HG03442 (cell line): ENCODE data around the gene HPRT1.
"Not testable (repeated sequence)": the region's sequence is repeated elsewhere in the genome, so short reads cannot be mapped to it uniquely, and the experiment has no call there.

Experiments used
- ATAC-seq: cut with Tn5 transposase; IDR thresholded peaks from one replicate; pipeline ENCODE4 v1.9.1; 2021; ENCODE audit warnings: mild to moderate bottlenecking, moderate library complexity; ENCODE audit not compliant: unreplicated experiment

HPRT1 gene

GRCh38 chrX:134460005-134460861, at the start of gene HPRT1:
HPRT1 (plus strand) TSS chrX:134460165; CDS start chrX:134460312, 147 bp downstream.
- ATAC-seq, result peak; percentile 90

GRCh38 chrX:134416087-134416486, 43.9 kb upstream of the HPRT1 start:
- ATAC-seq, result no peak

GRCh38 chrX:134418317-134419113, 41.5 kb upstream of the HPRT1 start:
- no peak for ATAC-seq

- no peak for ATAC-seq
These were observed 40.2 kb upstream of the HPRT1 start for GRCh38 chrX:134419784-134420183.

- ATAC-seq, result no peak
These were observed 36.4 kb upstream of the HPRT1 start for GRCh38 chrX:134423606-134424005.

DNA sequence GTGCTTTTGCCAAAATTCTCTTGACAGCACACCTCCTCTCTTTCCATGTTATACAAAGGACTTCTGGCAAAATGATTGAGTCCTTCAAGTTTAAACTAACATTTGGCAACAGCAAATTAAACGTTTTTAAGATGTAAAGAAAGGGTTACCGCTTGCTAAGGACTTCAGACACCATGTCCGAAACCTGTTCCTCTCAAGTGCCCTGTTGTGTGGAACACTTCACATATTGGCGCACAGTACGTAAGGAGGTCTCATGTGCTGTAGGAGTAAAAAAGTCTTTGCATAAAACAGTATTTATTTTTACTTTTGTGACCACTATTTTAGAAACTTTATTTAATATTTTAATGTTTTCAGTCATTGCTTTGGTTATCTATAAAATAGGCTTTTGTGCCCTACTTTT, 33.7 kb upstream of the HPRT1 start:
- ATAC-seq, result no peak

DNA sequence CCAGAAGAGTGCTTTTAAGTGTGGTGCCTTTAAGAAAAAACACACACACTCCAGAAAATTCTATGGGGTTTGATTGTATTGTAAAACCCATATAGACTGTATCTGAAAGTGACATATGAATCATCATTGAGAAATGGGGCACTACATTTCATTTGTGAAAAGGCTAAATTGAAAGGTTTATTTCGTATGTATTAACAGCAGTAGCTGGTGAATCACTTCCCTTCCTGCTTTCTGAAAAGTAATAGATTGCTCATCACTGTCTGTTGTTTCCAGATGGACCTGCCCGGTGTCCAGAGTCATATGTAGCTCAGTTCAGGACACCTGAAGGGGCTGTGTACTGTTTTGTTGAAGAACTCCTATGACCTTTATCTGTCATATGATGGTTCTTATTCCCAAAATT, 28.1 kb upstream of the HPRT1 start:
- no peak for ATAC-seq

DNA sequence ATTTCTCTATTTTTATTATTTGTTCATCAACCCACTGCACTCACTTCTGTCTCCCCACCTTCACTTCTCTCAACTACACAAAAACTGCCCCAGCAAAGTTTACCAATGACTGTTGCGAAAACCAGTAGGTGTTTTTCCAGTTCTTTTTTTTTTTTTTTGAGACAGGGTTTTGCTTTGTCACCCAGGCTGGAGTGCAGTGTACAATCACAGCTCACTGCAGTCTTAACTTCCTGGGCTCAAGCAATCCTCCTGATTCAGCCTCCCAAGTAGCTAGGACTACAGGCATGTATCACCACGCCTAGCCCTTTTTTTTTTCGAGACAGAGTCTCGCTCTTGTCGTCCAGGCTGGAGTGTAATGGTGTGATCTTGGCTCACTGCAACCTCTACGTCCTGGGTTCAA, 24.1 kb upstream of the HPRT1 start:
- ATAC-seq, result no peak

DNA sequence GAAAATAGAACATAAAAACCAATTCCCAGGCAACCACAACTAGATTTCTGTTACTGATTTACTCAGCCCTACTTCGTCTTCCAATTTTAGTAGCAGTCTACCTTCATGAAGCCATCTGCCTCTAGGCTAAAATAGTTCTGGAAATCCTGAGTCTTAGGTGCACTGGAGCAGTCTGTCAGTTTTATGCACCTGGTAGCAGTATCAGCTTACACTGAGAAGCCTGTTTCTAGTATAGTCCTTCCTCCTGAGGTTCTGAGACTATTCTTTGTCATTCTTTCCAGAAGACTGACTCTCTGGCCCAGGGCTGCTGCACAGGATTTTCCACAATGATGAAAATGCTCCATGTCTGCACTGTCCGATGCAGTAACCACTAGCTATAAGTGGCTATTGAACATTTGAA, 16.9 kb upstream of the HPRT1 start:
- ATAC-seq, result no peak

DNA sequence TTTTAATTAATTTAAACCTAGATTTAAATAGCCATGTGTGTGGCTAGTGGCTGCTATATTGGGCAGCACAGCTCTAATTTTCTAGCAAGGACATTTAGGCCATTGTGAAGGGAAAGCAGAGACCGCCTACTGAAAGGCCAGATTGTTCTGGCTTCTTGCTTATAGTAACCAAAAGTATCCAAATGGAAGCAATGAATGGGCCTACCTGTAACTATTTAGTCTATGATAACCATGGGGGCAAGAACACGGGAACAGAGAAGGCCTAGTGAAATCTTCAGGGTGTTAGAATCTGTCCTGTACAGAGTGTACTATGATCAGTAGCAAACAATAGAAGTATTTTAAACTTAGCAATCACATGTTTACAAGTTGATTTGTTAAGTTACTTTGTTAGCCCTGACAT, 16.5 kb upstream of the HPRT1 start:
- no peak for ATAC-seq

DNA sequence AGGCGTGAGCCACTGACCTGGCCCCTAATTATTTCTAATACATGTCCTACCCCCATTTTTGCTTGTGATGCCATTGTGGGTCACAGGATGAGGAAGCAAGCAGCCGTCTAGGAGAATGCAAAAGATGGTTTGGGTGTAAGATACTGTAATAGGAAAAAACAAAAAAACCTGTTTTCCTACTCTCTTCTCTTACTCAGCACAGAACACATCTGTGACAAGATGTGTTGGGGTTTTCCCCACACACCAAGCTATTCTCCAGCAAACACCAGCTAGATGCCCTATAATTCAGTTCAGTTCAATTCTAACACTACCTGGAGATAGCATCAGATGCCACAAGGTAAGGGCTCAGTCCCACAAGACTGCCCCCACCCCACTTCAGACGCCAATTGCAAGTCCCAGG, 15.3 kb upstream of the HPRT1 start:
- no peak for ATAC-seq

DNA sequence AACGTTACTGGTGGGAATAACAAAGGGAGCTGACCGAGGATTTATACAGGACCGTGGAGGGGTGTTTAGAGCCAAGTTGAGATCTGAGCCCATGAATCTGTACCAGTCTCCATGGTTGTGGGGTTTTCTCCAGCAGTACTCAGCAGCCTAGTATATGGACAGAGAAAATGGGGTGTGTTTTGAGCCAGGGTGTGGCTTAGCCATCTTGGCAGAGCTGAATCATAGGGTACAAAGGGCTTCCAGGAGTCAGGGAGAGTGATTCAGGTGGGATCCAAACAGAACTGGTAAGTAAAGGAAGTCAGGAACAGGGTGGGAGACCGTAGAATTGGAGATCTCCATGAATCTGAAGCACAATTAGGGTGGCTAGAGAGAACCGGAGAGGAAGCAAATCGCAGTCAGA, 7.4 kb upstream of the HPRT1 start:
- ATAC-seq, result no peak

DNA sequence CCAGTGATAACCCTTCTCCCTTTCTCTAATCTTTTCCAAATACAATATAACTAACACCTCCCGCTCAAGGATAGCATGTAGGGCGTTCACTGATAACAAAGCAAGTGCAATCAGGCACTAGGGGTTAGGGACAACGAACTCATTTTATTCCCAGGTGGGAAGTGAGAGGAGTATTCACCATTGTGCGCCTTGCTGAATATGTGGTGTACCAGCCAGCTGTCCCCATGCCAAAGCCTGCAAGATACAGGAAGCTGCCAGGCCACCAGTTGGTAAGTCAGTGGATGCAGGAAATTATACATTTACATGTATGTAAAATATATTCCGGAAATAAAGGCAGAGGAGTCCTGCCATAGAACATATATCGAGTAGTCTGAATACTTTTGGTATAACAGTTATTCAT, 6.3 kb upstream of the HPRT1 start:
- no peak for ATAC-seq

- no peak for ATAC-seq
These were observed 5.5 kb upstream of the HPRT1 start for GRCh38 chrX:134454506-134454905.

GRCh38 chrX:134457708-134458107, 2.3 kb upstream of the HPRT1 start:
- no peak for ATAC-seq

DNA sequence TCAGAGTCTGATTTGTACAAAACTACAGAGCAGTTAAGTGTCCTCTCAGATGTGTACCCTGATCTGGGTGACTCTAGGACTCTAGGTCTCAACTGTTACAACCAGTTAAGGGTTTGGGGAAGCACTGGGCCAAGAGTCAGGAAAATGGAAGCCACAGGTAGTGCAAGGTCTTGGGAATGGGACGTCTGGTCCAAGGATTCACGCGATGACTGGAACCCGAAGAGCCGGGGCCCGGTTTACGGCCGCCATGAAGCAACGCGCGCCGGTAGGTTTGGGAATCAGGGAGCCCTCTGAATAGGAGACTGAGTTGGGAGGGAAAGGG, 321 bp upstream of the HPRT1 start:
- peak; percentile 12 for ATAC-seq

DNA sequence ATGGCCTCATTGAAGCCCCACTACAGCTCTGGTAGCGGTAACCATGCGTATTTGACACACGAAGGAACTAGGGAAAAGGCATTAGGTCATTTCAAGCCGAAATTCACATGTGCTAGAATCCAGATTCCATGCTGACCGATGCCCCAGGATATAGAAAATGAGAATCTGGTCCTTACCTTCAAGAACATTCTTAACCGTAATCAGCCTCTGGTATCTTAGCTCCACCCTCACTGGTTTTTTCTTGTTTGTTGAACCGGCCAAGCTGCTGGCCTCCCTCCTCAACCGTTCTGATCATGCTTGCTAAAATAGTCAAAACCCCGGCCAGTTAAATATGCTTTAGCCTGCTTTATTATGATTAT, 876 bp downstream of the HPRT1 start:
- ATAC-seq, result peak; percentile 6

DNA sequence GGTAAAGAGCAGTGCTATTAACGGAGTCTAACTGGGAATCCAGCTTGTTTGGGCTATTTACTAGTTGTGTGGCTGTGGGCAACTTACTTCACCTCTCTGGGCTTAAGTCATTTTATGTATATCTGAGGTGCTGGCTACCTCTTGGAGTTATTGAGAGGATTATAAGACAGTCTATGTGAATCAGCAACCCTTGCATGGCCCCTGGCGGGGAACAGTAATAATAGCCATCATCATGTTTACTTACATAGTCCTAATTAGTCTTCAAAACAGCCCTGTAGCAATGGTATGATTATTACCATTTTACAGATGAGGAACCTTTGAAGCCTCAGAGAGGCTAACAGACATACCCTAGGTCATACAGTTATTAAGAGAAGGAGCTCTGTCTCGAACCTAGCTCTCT, 1.5 kb downstream of the HPRT1 start:
- no peak for ATAC-seq

DNA sequence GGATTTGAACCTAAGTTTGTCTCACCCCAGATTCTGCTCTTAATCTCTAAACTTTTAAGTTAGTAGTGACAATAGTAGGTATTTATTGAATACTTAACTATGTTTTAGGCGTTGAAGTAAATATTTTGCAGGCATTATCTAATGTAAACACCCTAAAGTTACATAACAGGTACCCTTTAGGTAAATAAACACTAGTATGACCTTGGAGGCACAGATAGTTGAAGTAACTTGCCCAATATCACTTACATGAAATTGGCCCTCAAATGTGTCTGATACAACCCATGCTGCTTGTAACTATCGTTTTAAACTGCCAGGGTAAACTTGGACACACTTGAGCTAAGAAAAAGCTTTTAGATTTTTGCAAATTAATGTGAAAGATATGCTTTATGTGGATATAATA, 3.0 kb downstream of the HPRT1 start:
- no peak for ATAC-seq

GRCh38 chrX:134464453-134464852, 4.5 kb downstream of the HPRT1 start:
- ATAC-seq, result not testable (repeated sequence)

GRCh38 chrX:134469486-134469885, 9.5 kb downstream of the HPRT1 start:
- no peak for ATAC-seq

GRCh38 chrX:134470013-134470412, 10.0 kb downstream of the HPRT1 start:
- no peak for ATAC-seq
